Gastrocnemius medialis (tissue), 4 donors: ENCODE results near the gene MROH2A.

ENCODE experiments used
- POLR2A ChIP-seq, 2 donors: fragments of 450-650 bp; IDR thresholded peaks; one replicate each; pipeline ENCODE4 v1.6.1; 2017; ENCODE audit warnings: antibody characterized with exemption in 2 of 2, mild to moderate bottlenecking in 2 of 2, moderate library complexity in 2 of 2
- TF ChIP-seq, protein P1 (sequence below), 5 experiments: fragments of 450-650 bp in 3 of 5; fragments of 200-600 bp in 2 of 5; sonication (generic) in 2 of 5; IDR thresholded peaks in 4 of 5; conservative IDR thresholded peaks in 1 of 5; 1 replicate in 4 of 5; 2 replicates in 1 of 5; pipeline ENCODE4 v1.5.1; 2016 to 2019; ENCODE audit warnings: antibody characterized with exemption in 5 of 5, mild to moderate bottlenecking in 3 of 5, moderate library complexity in 3 of 5

- TF ChIP-seq, protein P1, sequence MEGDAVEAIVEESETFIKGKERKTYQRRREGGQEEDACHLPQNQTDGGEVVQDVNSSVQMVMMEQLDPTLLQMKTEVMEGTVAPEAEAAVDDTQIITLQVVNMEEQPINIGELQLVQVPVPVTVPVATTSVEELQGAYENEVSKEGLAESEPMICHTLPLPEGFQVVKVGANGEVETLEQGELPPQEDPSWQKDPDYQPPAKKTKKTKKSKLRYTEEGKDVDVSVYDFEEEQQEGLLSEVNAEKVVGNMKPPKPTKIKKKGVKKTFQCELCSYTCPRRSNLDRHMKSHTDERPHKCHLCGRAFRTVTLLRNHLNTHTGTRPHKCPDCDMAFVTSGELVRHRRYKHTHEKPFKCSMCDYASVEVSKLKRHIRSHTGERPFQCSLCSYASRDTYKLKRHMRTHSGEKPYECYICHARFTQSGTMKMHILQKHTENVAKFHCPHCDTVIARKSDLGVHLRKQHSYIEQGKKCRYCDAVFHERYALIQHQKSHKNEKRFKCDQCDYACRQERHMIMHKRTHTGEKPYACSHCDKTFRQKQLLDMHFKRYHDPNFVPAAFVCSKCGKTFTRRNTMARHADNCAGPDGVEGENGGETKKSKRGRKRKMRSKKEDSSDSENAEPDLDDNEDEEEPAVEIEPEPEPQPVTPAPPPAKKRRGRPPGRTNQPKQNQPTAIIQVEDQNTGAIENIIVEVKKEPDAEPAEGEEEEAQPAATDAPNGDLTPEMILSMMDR (IDR thresholded peaks at IDR 0.05 in 4 of 5, conservative IDR thresholded peaks at IDR 0.05 in 1 of 5), result no peak
- TF ChIP-seq POLR2A (IDR thresholded peaks at IDR 0.05), result no peak
Observed at GRCh38 chr2:233820774-233821105, 42.6 kb downstream of the MROH2A start.
